Panc1 (cell line): Measurements from ENCODE around the gene PATE4. TPM values are rescaled to one million over a fixed set of nuclear protein-coding genes. Genes with fewer than 3 reads are reported as not detected.

Experiments used
- ATAC-seq: fragments of 200-7000 bp; cut with Tn5 transposase; 2 replicates; pipeline ENCODE4 v1.9.1; 2020; ENCODE audit warnings: mild to moderate bottlenecking, moderate library complexity
- BruUV-seq: library from RNA; stranded (reverse); fragments of 400-500 nt; replicated peaks from 2 replicates; lab custom pipeline; 2021; lab: Mats Ljungman, UMichigan
- CTCF ChIA-PET: fragments of 300-600 bp; sonication (Branson Sonifier 250); formaldehyde crosslinking; loops from one replicate; lab custom pipeline; 2022; ENCODE audit warnings: antibody characterized with exemption; lab: Charles Lee
- POLR2A ChIA-PET: fragments of 300-600 bp; sonication (Branson Sonifier 250); formaldehyde crosslinking; loops from one replicate; lab custom pipeline; 2022; ENCODE audit warnings: antibody characterized with exemption; lab: Charles Lee
- DNase-seq: peaks from one replicate; pipeline ENCODE4 v3.0.0-alpha.2; 2010; ENCODE audit warnings: low read depth, low spot score
- H3K27ac ChIP-seq: 2 replicates; pipeline ENCODE4 v1.5.1; 2011; ENCODE audit warnings: mild to moderate bottlenecking, low read length, inconsistent platforms
- H3K27me3 ChIP-seq: fragments of 200-500 bp; sonication (Bioruptor generic); 2 replicates; pipeline ENCODE4 v1.6.0; 2014; ENCODE audit warnings: low read length, inconsistent platforms; ENCODE audit not compliant: control insufficient read depth, insufficient read depth
- H3K36me3 ChIP-seq: fragments of 200-500 bp; sonication (Bioruptor generic); 2 replicates; pipeline ENCODE4 v1.5.1; 2014; ENCODE audit warnings: inconsistent platforms, mild to moderate bottlenecking, low read length, moderate library complexity; ENCODE audit not compliant: control insufficient read depth, insufficient read depth
- H3K4me1 ChIP-seq: 2 replicates; pipeline ENCODE4 v1.5.1; 2011; ENCODE audit warnings: inconsistent platforms, mild to moderate bottlenecking, low read length, moderate library complexity; ENCODE audit not compliant: control insufficient read depth, insufficient read depth
- H3K4me3 ChIP-seq, 2 experiments: 2 replicates each; pipeline ENCODE4 v1.5.1; 2011 to 2012; ENCODE audit warnings: low read depth in 2 of 2, low read length in 2 of 2, mild to moderate bottlenecking in 2 of 2, inconsistent platforms in 1 of 2, moderate library complexity in 1 of 2
- H3K9me3 ChIP-seq: fragments of 200-500 bp; sonication (Bioruptor generic); 2 replicates; pipeline ENCODE4 v1.5.1; 2014; ENCODE audit warnings: low read depth, mild to moderate bottlenecking, inconsistent platforms, low read length, moderate library complexity; ENCODE audit not compliant: control insufficient read depth, insufficient read depth
- POLR2AphosphoS5 ChIP-seq: IDR thresholded peaks from 2 replicates; pipeline ENCODE4 v1.6.1; 2012; ENCODE audit warnings: mild to moderate bottlenecking, low read depth, low read length, moderate library complexity
- SIN3A ChIP-seq: IDR thresholded peaks from 2 replicates; pipeline ENCODE4 v1.6.1; 2012; ENCODE audit warnings: low read depth, mild to moderate bottlenecking, low read length, moderate library complexity, borderline replicate concordance; ENCODE audit not compliant: insufficient read depth
- TCF7L2 ChIP-seq: IDR thresholded peaks from 2 replicates; pipeline ENCODE4 v1.6.1; 2011; ENCODE audit warnings: mild to moderate bottlenecking, low read depth, low read length, inconsistent platforms
- in situ Hi-C: cut with HindIII; loops from 2 replicates; pipeline ENCODE4 v1.10.0; 2016; ENCODE audit warnings: low sequenced_read_pairs, low pct_unique_long_range_greater_than_20kb
- intact Hi-C: fragments of 100-400 bp; cut with micrococcal nuclease; formaldehyde crosslinking; loops from one replicate; pipeline ENCODE4 v1.10.0; 2022; ENCODE audit not compliant: unreplicated experiment
- total RNA-seq: library from RNA; stranded (reverse); gene quantifications from one replicate; pipeline ENCODE4 v1.2.1, GENCODE V29; 2021; ENCODE audit not compliant: unreplicated experiment
- TF ChIP-seq, protein P1 (sequence below), 2 experiments: IDR thresholded peaks; 2 replicates each; pipeline ENCODE4 v1.6.1; 2011 to 2012; ENCODE audit warnings: low read depth in 2 of 2, control low read depth in 1 of 2, low read length in 1 of 2, mild to moderate bottlenecking in 1 of 2, moderate library complexity in 1 of 2; ENCODE audit not compliant: insufficient read depth in 1 of 2
- TF ChIP-seq, protein P2 (sequence below): fragments of 450-650 bp; IDR thresholded peaks from 2 replicates; pipeline ENCODE4 v1.5.1; 2017; ENCODE audit warnings: mild to moderate bottlenecking

PATE4 gene
- total RNA-seq, 1 experiment from 2014 or later, result not detected

DNA sequence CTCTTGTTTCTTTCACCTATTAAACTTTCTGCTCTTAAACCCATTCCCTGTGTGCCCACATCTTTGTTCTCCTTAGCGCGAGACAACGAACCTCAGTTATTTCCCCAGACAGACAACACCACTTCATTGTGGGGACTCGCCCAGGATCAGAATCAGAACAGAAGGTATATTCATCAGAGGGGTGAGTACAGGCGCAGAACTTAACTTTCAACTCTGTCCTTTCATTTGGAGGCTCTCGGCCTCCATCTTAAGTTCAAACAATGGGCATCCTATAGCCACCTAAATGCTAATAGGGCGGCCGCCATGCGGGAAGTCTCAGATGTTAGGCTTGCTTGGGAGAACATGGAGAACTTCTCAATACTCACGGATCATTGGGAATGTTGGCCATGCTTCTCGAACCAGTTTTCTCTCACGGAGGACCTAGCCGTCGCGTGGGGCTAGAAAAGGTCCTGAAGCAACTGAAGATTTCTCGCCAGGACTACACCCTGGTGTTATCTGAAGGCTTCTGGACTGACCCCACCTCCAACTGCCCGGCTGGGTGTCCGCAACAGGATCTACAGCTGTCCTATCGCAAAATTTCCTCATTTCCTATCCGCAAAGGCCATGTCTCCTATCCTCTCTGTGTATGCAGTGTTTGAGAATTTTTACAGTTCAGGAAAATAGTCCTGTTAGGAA, 40.9 kb downstream of the PATE4 start:
- H3K27me3 ChIP-seq, result no peaks in the 10 kb centered on the region
- no peaks in the 10 kb centered on the region for H3K36me3 ChIP-seq
- H3K27ac ChIP-seq, result no peak overlapping the region
- DNase-seq, result no peak
- intact Hi-C loops, result loop anchor here (1.0 to 5.0 kb wide), 2 partner anchors 150 to 247 kb away; partner anchors contain the start of gene CHEK1
- in situ Hi-C loops, result no loop called here
- CTCF ChIA-PET, result no interaction called here
- no peaks in the 10 kb centered on the region for H3K4me1 ChIP-seq
- TF ChIP-seq POLR2AphosphoS5 (no peak), SIN3A (no peak), TCF7L2 (no peak)
- TF ChIP-seq, protein P1, sequence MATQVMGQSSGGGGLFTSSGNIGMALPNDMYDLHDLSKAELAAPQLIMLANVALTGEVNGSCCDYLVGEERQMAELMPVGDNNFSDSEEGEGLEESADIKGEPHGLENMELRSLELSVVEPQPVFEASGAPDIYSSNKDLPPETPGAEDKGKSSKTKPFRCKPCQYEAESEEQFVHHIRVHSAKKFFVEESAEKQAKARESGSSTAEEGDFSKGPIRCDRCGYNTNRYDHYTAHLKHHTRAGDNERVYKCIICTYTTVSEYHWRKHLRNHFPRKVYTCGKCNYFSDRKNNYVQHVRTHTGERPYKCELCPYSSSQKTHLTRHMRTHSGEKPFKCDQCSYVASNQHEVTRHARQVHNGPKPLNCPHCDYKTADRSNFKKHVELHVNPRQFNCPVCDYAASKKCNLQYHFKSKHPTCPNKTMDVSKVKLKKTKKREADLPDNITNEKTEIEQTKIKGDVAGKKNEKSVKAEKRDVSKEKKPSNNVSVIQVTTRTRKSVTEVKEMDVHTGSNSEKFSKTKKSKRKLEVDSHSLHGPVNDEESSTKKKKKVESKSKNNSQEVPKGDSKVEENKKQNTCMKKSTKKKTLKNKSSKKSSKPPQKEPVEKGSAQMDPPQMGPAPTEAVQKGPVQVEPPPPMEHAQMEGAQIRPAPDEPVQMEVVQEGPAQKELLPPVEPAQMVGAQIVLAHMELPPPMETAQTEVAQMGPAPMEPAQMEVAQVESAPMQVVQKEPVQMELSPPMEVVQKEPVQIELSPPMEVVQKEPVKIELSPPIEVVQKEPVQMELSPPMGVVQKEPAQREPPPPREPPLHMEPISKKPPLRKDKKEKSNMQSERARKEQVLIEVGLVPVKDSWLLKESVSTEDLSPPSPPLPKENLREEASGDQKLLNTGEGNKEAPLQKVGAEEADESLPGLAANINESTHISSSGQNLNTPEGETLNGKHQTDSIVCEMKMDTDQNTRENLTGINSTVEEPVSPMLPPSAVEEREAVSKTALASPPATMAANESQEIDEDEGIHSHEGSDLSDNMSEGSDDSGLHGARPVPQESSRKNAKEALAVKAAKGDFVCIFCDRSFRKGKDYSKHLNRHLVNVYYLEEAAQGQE (IDR thresholded peaks at IDR 0.05; ENCODE audit: insufficient read depth in 1 of 2, low read depth in 2 of 2, low read length in 1 of 2), result no peak
- TF ChIP-seq, protein P2, sequence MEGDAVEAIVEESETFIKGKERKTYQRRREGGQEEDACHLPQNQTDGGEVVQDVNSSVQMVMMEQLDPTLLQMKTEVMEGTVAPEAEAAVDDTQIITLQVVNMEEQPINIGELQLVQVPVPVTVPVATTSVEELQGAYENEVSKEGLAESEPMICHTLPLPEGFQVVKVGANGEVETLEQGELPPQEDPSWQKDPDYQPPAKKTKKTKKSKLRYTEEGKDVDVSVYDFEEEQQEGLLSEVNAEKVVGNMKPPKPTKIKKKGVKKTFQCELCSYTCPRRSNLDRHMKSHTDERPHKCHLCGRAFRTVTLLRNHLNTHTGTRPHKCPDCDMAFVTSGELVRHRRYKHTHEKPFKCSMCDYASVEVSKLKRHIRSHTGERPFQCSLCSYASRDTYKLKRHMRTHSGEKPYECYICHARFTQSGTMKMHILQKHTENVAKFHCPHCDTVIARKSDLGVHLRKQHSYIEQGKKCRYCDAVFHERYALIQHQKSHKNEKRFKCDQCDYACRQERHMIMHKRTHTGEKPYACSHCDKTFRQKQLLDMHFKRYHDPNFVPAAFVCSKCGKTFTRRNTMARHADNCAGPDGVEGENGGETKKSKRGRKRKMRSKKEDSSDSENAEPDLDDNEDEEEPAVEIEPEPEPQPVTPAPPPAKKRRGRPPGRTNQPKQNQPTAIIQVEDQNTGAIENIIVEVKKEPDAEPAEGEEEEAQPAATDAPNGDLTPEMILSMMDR, result no peak
- POLR2A ChIA-PET, result no interaction called here
- peak; percentile 19; the same call in 1 of the 2 replicates for ATAC-seq
- H3K4me3 ChIP-seq, result no peak overlapping the region
- peaks cover 15% of the 10 kb centered on the region; the same call in 1 of the 2 replicates for H3K9me3 ChIP-seq
- no TSS peak for BruUV-seq

DNA sequence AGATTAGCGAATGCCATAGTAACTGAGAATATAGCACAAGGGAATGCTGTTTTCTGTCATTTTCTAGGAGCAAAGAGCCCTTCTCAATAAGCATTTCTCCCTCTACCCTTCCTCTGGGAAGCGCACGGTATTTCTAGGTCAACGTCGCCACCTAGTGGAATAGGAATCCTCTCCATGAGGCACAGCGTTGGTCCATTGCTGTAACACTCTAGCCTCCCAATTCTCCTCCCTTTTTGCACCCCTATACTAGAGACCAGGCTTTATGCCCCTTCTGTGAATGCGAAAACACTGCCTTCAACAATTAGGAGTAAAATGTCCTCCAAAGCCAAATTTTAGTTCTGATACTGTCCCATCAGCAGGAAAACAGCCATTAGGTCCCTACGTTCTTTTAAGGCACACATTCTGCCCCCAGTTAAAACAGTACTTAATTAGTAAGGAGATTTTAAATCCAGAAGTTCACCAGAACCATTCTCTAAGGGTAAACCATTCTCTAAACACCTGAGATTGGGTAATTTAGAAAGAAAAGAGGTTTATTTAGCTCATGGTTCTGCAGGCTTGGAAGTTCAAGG, 41.5 kb downstream of the PATE4 start:
- no peak overlapping the region for H3K4me3 ChIP-seq
- ATAC-seq, result peak; percentile 97
- H3K27me3 ChIP-seq, result no peaks in the 10 kb centered on the region
- H3K36me3 ChIP-seq, result no peaks in the 10 kb centered on the region
- peaks cover 15% of the 10 kb centered on the region; the same call in 1 of the 2 replicates for H3K9me3 ChIP-seq
- TF ChIP-seq TCF7L2, result no peak
- TF ChIP-seq, protein P2, result peak; percentile 86
- no peaks in the 10 kb centered on the region for H3K4me1 ChIP-seq
- H3K27ac ChIP-seq, result no peak overlapping the region
- in situ Hi-C loops, result no loop called here
- ChIA-PET CTCF (no interaction called here), POLR2A (no interaction called here)
- peak; percentile 51 for DNase-seq
- intact Hi-C loops, result loop anchor here (1.0 to 5.0 kb wide), 2 partner anchors 150 to 247 kb away; partner anchors contain the start of gene CHEK1
- BruUV-seq, result no TSS peak
